Measurements from ENCODE around the gene MRTFB. TPM values are rescaled to one million over a fixed set of nuclear protein-coding genes. Genes with fewer than 3 reads are reported as not detected.

MRTFB gene
- total RNA-seq, 1 experiment from 2014 or later, result 71.5 TPM

DNA sequence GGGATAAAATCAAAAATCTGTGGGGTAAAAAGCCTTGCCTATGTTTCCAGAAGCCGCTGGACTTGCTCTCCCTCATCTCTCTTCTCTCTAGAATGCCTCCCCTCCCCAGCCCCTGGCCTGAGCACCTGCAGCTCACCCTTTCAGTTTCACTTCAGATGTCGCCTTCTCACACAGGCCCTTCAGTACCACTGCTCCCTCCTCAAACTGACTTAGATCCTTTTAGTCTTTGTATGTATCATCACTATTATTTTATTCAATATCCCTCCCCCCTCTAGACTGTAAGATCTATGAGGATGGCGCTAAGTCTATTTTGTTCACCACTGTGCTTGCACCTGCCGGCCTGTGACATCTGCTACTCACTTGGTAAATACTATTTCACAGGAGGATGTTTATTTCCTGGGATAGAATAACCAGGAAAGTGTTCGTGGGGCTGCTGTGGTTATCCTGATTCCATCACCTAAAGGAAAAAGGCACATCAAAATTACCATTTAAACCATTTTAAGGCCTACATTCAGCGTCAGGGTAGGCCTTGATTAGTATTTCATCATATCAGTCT lies 122.3 kb downstream of the MRTFB start:
- TF ChIP-seq, protein P1, sequence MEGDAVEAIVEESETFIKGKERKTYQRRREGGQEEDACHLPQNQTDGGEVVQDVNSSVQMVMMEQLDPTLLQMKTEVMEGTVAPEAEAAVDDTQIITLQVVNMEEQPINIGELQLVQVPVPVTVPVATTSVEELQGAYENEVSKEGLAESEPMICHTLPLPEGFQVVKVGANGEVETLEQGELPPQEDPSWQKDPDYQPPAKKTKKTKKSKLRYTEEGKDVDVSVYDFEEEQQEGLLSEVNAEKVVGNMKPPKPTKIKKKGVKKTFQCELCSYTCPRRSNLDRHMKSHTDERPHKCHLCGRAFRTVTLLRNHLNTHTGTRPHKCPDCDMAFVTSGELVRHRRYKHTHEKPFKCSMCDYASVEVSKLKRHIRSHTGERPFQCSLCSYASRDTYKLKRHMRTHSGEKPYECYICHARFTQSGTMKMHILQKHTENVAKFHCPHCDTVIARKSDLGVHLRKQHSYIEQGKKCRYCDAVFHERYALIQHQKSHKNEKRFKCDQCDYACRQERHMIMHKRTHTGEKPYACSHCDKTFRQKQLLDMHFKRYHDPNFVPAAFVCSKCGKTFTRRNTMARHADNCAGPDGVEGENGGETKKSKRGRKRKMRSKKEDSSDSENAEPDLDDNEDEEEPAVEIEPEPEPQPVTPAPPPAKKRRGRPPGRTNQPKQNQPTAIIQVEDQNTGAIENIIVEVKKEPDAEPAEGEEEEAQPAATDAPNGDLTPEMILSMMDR (conservative IDR thresholded peaks at IDR 0.05), result no peak
- no peak for TF ChIP-seq EZH2 (IDR thresholded peaks at IDR 0.05; ENCODE audit: low read depth)
- Histone ChIP-seq H3K27me3 (ENCODE audit: insufficient read depth, low read depth) (no peaks in the 10 kb centered on the region), H3K9me3 (ENCODE audit: insufficient read depth, low read depth) (no peaks in the 10 kb centered on the region), H3K36me3 (ENCODE audit: low read depth) (no peaks in the 10 kb centered on the region), H3F3A (ENCODE audit: insufficient read depth, low read depth) (peaks cover 4% of the 10 kb centered on the region), H3K4me1 (replicated peaks; ENCODE audit: insufficient read depth) (no peaks in the 10 kb centered on the region), H2AFZ (no peak overlapping the region), H3K27ac (no peak overlapping the region), H3K9me2 (ENCODE audit: insufficient read depth) (no peaks in the 10 kb centered on the region), H3K4me2 (no peak overlapping the region), H3K79me2 (ENCODE audit: low read depth) (peaks cover 3% of the 10 kb centered on the region; the same call in 1 of the 2 replicates), H4K20me1 (ENCODE audit: insufficient read depth) (peaks cover 4% of the 10 kb centered on the region), H3K4me3 (no peak overlapping the region)
- no peak for DNase-seq
- no TSS peak for BruUV-seq (replicated peaks)
- CTCF ChIA-PET, result no interaction called here
- POLR2A ChIA-PET (ENCODE audit: unreplicated experiment), result no interaction called here
- intact Hi-C loops (cut with micrococcal nuclease; ENCODE audit: unreplicated experiment), result no loop called here

DNA sequence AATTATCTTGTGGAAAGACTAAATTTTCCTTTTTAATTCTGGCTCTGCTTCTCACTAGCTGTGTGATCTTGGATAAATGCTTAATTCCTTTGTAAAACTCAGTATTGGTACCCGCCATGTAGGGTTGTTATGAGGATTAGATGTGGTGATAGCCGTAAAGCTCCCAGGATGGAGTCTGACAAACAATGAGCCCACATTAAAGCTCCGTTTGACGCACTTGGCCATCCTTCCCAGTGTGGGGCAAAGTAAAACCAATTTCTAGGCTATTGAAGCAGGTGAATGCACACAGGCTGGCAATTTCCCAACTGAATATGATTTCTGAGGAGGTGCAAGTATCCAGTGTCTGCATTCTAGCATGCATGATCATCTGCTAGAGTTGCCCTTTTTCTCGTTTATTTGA lies 123.6 kb downstream of the MRTFB start:
- POLR2A ChIA-PET (ENCODE audit: unreplicated experiment), result interaction anchor here (0.6 kb wide), 1 partner anchor 124 kb away, joined by 3 read pairs; the partner anchor contains the start of gene MRTFB
- CTCF ChIA-PET, result no interaction called here

DNA sequence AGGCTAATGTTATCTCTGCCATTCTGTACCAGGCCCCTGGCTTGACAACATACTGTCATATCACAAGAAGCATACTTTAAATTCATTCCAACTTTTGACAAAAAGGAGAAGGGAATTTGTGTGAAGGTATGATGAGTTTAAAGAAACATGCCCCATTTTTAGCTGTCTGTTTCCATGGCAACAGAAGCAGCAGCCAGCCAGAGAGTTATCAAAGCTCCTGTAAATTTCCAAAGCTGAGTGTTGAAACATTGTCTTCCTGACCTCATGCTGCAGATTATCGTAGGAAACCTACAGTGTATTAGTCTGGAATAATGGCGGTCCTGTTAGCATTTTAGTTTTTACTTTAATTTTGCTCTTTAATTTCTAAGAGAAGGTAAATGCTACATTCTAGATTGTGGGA lies 124.9 kb downstream of the MRTFB start:
- H3F3A ChIP-seq (ENCODE audit: insufficient read depth, low read depth), result peaks cover 7% of the 10 kb centered on the region

More for the DNA sequence above, 123.6 kb downstream of the MRTFB start:
- no peak overlapping the region for H3K4me3 ChIP-seq
- H3K9me3 ChIP-seq (ENCODE audit: insufficient read depth, low read depth), result no peaks in the 10 kb centered on the region
- intact Hi-C loops (cut with micrococcal nuclease; ENCODE audit: unreplicated experiment), result no loop called here
- no peaks in the 10 kb centered on the region for H3K9me2 ChIP-seq (ENCODE audit: insufficient read depth)
- no peaks in the 10 kb centered on the region for H3K27me3 ChIP-seq (ENCODE audit: insufficient read depth, low read depth)
- peaks cover 8% of the 10 kb centered on the region for H3K4me1 ChIP-seq (replicated peaks; ENCODE audit: insufficient read depth)
- H3K4me2 ChIP-seq, result no peak overlapping the region
- no peak for TF ChIP-seq EZH2 (IDR thresholded peaks at IDR 0.05; ENCODE audit: low read depth)
- TF ChIP-seq, protein P1 (conservative IDR thresholded peaks at IDR 0.05), result no peak
- peaks cover 2% of the 10 kb centered on the region for H4K20me1 ChIP-seq (ENCODE audit: insufficient read depth)
- DNase-seq, result no peak
- H2AFZ ChIP-seq, result no peak overlapping the region
- peaks cover 9% of the 10 kb centered on the region for H3F3A ChIP-seq (ENCODE audit: insufficient read depth, low read depth)
- no TSS peak for BruUV-seq (replicated peaks)
- peaks cover 3% of the 10 kb centered on the region; the same call in 1 of the 2 replicates for H3K36me3 ChIP-seq (ENCODE audit: low read depth)
- no peak overlapping the region for H3K27ac ChIP-seq
- H3K79me2 ChIP-seq (ENCODE audit: low read depth), result peaks cover 3% of the 10 kb centered on the region; the same call in 1 of the 2 replicates

More for the DNA sequence above, 124.9 kb downstream of the MRTFB start:
- Histone ChIP-seq H3K4me2 (no peak overlapping the region), H3K27me3 (ENCODE audit: insufficient read depth, low read depth) (no peaks in the 10 kb centered on the region), H3K27ac (no peak overlapping the region), H3K9me3 (ENCODE audit: insufficient read depth, low read depth) (no peaks in the 10 kb centered on the region), H3K4me3 (no peak overlapping the region), H3K79me2 (ENCODE audit: low read depth) (no peaks in the 10 kb centered on the region), H4K20me1 (ENCODE audit: insufficient read depth) (no peaks in the 10 kb centered on the region), H3K4me1 (replicated peaks; ENCODE audit: insufficient read depth) (peaks cover 9% of the 10 kb centered on the region), H2AFZ (no peak overlapping the region), H3K36me3 (ENCODE audit: low read depth) (peaks cover 3% of the 10 kb centered on the region; the same call in 1 of the 2 replicates), H3K9me2 (ENCODE audit: insufficient read depth) (no peaks in the 10 kb centered on the region)
- ChIA-PET POLR2A (ENCODE audit: unreplicated experiment) (interaction anchor here (0.5 kb wide), 1 partner anchor 46 kb away, joined by 6 read pairs; no protein-coding TSS in a partner anchor), CTCF (no interaction called here)
- intact Hi-C loops (cut with micrococcal nuclease; ENCODE audit: unreplicated experiment), result no loop called here
- no peak for DNase-seq
- no TSS peak for BruUV-seq (replicated peaks)
- no peak for TF ChIP-seq EZH2 (IDR thresholded peaks at IDR 0.05; ENCODE audit: low read depth)
- TF ChIP-seq, protein P1 (conservative IDR thresholded peaks at IDR 0.05), result no peak

Data from PC-9 (cell line).